H1 (cell line): ENCODE data around the gene MDC1. TPM values are rescaled to one million over a fixed set of nuclear protein-coding genes. Genes with fewer than 3 reads are reported as not detected.
"Not testable (repeated sequence)": the region's sequence is repeated elsewhere in the genome, so short reads cannot be mapped to it uniquely, and the experiment has no call there.

Source experiments
- CTCF ChIA-PET: fragments of 300-600 bp; sonication (Branson Sonifier 250); formaldehyde crosslinking; loops from one replicate; lab custom pipeline; 2021; ENCODE audit not compliant: partially characterized antibody; lab: Charles Lee
- POLR2A ChIA-PET: fragments of 300-600 bp; sonication (Branson Sonifier 250); formaldehyde crosslinking; loops from one replicate; lab custom pipeline; 2021; ENCODE audit warnings: inconsistent platforms; ENCODE audit not compliant: partially characterized antibody; lab: Charles Lee
- DNase-seq, 2 experiments: peaks; one replicate each; pipeline versions ENCODE4 v3.0.0 to v3.0.0-alpha.2; 2010 to 2022; ENCODE audit warnings: low spot score in 2 of 2, low read depth in 1 of 2, mixed read lengths in 1 of 2
- FAIRE-seq: peaks from 2 replicates; lab custom pipeline; 2011; peaks lifted over from hg19 to GRCh38; lab: Jason Lieb, UNC
- H2AFZ ChIP-seq: 2 replicates; pipeline ENCODE4 v1.8.1; 2012; ENCODE audit warnings: low read length, inconsistent platforms
- H2AK5ac ChIP-seq: 2 replicates; pipeline ENCODE4 v1.6.1; 2013; ENCODE audit warnings: low read depth, low read length
- H2BK120ac ChIP-seq: replicated peaks from 2 replicates; pipeline ENCODE3; 2013; ENCODE audit warnings: low read depth, low read length, inconsistent platforms
- H2BK12ac ChIP-seq: 2 replicates; pipeline ENCODE4 v1.6.1; 2013; ENCODE audit warnings: low read depth, low read length
- H2BK15ac ChIP-seq: 2 replicates; pipeline ENCODE4 v1.6.1; 2013; ENCODE audit warnings: low read length
- H2BK20ac ChIP-seq: 2 replicates; pipeline ENCODE4 v1.6.1; 2013; ENCODE audit warnings: low read length
- H2BK5ac ChIP-seq: 2 replicates; pipeline ENCODE4 v1.6.1; 2013; ENCODE audit warnings: low read depth, low read length
- H3K14ac ChIP-seq: 2 replicates; pipeline ENCODE4 v1.6.1; 2013; ENCODE audit warnings: inconsistent platforms; ENCODE audit not compliant: insufficient read length
- H3K18ac ChIP-seq: 2 replicates; pipeline ENCODE4 v1.6.1; 2013; ENCODE audit warnings: low read length; ENCODE audit errors: extremely low read depth
- H3K23ac ChIP-seq: 2 replicates; pipeline ENCODE4 v1.6.1; 2013; ENCODE audit warnings: inconsistent platforms; ENCODE audit not compliant: insufficient read length
- H3K23me2 ChIP-seq: 2 replicates; pipeline ENCODE4 v1.6.1; 2013; ENCODE audit warnings: low read depth, low read length
- H3K27ac ChIP-seq: 2 replicates; pipeline ENCODE4 v1.6.1; 2011; ENCODE audit warnings: low read depth, low read length, inconsistent platforms
- H3K27me3 ChIP-seq, 4 experiments: replicated peaks in 1 of 4; 1 replicate in 1 of 4; 2 replicates in 3 of 4; pipeline versions ENCODE4 v1.6.1 to v1.8.1; 2011 to 2013; ENCODE audit warnings: low read length in 3 of 4, mild to moderate bottlenecking in 3 of 4, inconsistent platforms in 2 of 4, mixed read lengths in 2 of 4, moderate library complexity in 1 of 4; ENCODE audit not compliant: control insufficient read depth in 3 of 4, insufficient read depth in 3 of 4; ENCODE audit errors: extremely low read depth in 1 of 4
- H3K36me3 ChIP-seq, 4 experiments: 2 replicates each; pipeline versions ENCODE4 v1.6.1 to v1.8.1; 2011 to 2013; ENCODE audit warnings: mild to moderate bottlenecking in 4 of 4, low read length in 3 of 4, moderate library complexity in 2 of 4, control low read depth in 1 of 4, inconsistent platforms in 1 of 4; ENCODE audit not compliant: insufficient read depth in 4 of 4, control insufficient read depth in 2 of 4
- H3K4ac ChIP-seq: replicated peaks from 2 replicates; pipeline ENCODE3; 2013; ENCODE audit warnings: low read length, low read depth, mixed read lengths, inconsistent platforms; ENCODE audit not compliant: insufficient read length
- H3K4me1 ChIP-seq, 4 experiments: replicated peaks in 1 of 4; 1 replicate in 1 of 4; 2 replicates in 3 of 4; pipeline versions ENCODE4 v1.6.1 to v1.8.1; 2011 to 2013; ENCODE audit warnings: low read length in 3 of 4, inconsistent platforms in 2 of 4, mixed read lengths in 1 of 4; ENCODE audit not compliant: insufficient read depth in 4 of 4, control insufficient read depth in 3 of 4
- H3K4me2 ChIP-seq, 2 experiments: 2 replicates each; pipeline versions ENCODE4 v1.6.1 to v1.8.1; 2011 to 2013; ENCODE audit warnings: low read depth in 2 of 2, low read length in 2 of 2, control low read depth in 1 of 2, inconsistent platforms in 1 of 2, mild to moderate bottlenecking in 1 of 2; ENCODE audit not compliant: insufficient read depth in 1 of 2
- H3K4me3 ChIP-seq, 4 experiments: fragments of 200-600, 300-600 bp in 1 of 4; sonication (generic), shearing (Covaris generic), sonication (Bioruptor Twin) in 1 of 4; 2 replicates each; pipeline versions ENCODE4 v1.5.1 to v1.8.1; 2011 to 2016; ENCODE audit warnings: low read length in 4 of 4, low read depth in 3 of 4, control low read depth in 2 of 4, inconsistent platforms in 2 of 4, mild to moderate bottlenecking in 2 of 4, mixed read lengths in 1 of 4, moderate library complexity in 1 of 4; ENCODE audit not compliant: insufficient read depth in 2 of 4; ENCODE audit errors: extremely low read depth in 1 of 4
- H3K56ac ChIP-seq: replicated peaks from 2 replicates; pipeline ENCODE3; 2013; ENCODE audit warnings: low read depth, mild to moderate bottlenecking, mixed read lengths, low read length, inconsistent platforms; ENCODE audit not compliant: insufficient read length
- H3K79me1 ChIP-seq: 2 replicates; pipeline ENCODE4 v1.6.1; 2013; ENCODE audit warnings: low read depth, low read length, control low read depth
- H3K79me2 ChIP-seq, 2 experiments: 2 replicates each; pipeline versions ENCODE4 v1.6.1 to v1.8.1; 2012 to 2013; ENCODE audit warnings: low read length in 2 of 2, mild to moderate bottlenecking in 2 of 2, inconsistent platforms in 1 of 2; ENCODE audit not compliant: insufficient read depth in 2 of 2, control insufficient read depth in 1 of 2
- H3K9ac ChIP-seq, 4 experiments: replicated peaks in 1 of 4; 1 replicate in 1 of 4; 2 replicates in 3 of 4; pipeline versions ENCODE4 v1.6.1 to v1.8.1; 2011 to 2013; ENCODE audit warnings: low read depth in 3 of 4, low read length in 3 of 4, control low read depth in 2 of 4, mild to moderate bottlenecking in 2 of 4, moderate library complexity in 2 of 4, inconsistent platforms in 1 of 4; ENCODE audit errors: extremely low read depth in 1 of 4
- H3K9me3 ChIP-seq, 2 experiments: 2 replicates each; pipeline versions ENCODE4 v1.6.1 to v1.8.1; 2012 to 2013; ENCODE audit warnings: mild to moderate bottlenecking in 2 of 2, moderate library complexity in 2 of 2, control low read depth in 1 of 2, inconsistent platforms in 1 of 2, low read depth in 1 of 2, low read length in 1 of 2, mixed read lengths in 1 of 2; ENCODE audit not compliant: insufficient read depth in 2 of 2
- H4K20me1 ChIP-seq, 2 experiments: replicated peaks in 1 of 2; 2 replicates each; pipeline versions ENCODE3 to v1.8.1; 2011 to 2013; ENCODE audit warnings: inconsistent platforms in 2 of 2, low read length in 2 of 2, mild to moderate bottlenecking in 1 of 2; ENCODE audit not compliant: insufficient read depth in 2 of 2, control insufficient read depth in 1 of 2
- H4K5ac ChIP-seq: 2 replicates; pipeline ENCODE4 v1.6.1; 2013; ENCODE audit warnings: low read length, low read depth, mixed read lengths, inconsistent platforms; ENCODE audit not compliant: insufficient read length
- H4K8ac ChIP-seq: 2 replicates; pipeline ENCODE4 v1.8.0; 2013; ENCODE audit warnings: mild to moderate bottlenecking, moderate library complexity, low read length, inconsistent platforms; ENCODE audit not compliant: insufficient read depth; ENCODE audit errors: extremely low read depth
- H4K91ac ChIP-seq: replicated peaks from 2 replicates; pipeline ENCODE3; 2013; ENCODE audit warnings: low read length, mixed read lengths, inconsistent platforms; ENCODE audit not compliant: insufficient read length
- WGBS, 2 experiments: shearing (Covaris generic) in 1 of 2; methylation state at CpG; one replicate each; pipeline versions ENCODE4 v1.1.6 to v1.1.7; 2013 to 2015; ENCODE audit warnings: low lambda C conversion rate in 2 of 2, mixed read lengths in 2 of 2, inconsistent platforms in 1 of 2, low coverage in 1 of 2, missing lambda C conversion rate in 1 of 2; ENCODE audit not compliant: insufficient replicate concordance in 2 of 2, insufficient coverage in 1 of 2, insufficient read length in 1 of 2; ENCODE audit errors: extremely low coverage in 1 of 2, missing lambda C conversion rate in 1 of 2; 5-methylcytosine and 5-hydroxymethylcytosine counted together
- polyA plus RNA-seq, 7 experiments: library from polyadenylated mRNA; depleted of rRNA in 3 of 7; stranded (reverse) in 5 of 7; unstranded in 2 of 7; fragments of >200 nt in 5 of 7; fragments of 200-250 nt in 2 of 7; gene quantifications; 1 replicate in 5 of 7; 2 replicates in 1 of 7; 4 replicates in 1 of 7; pipeline versions ENCODE4 v1.2.1 to v1.2.3, GENCODE V29; 2011 to 2013; ENCODE audit warnings: missing spikeins in 2 of 7, mixed read lengths in 2 of 7
- total RNA-seq: library from RNA; stranded (reverse); fragmentation: NEBNext Ultra II Directional; extraction: Animal tissue kit (Norgen Biotek cat#: 25700); gene quantifications from 2 replicates; pipeline ENCODE4 v1.2.1, GENCODE V29; 2021

The MDC1 gene
- total and polyA plus RNA-seq, 2 of the 8 experiments (the other 6 are each of a cell fraction or from before 2014, with no cell fraction given), result 29.9 to 81.1 TPM

DNA sequence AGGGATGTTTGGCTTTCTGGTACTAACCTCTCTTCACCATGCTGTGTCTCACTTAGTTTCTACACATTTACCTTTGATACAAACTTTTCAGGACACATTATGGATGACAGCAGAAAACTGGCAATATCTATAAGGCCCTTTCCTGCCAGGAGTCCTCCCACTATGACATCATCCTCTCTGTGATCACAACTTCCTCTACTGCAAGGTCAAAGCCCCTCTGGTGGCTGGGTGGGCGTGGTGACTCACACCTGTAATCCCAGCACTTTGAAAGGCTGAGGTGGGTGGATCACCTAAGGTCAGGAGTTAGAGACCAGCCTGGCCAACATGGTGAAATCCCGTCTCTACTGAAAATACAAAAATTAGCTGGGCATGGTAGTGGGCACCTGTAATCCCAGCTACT lies 50.8 kb downstream of the MDC1 start:
- WGBS, 2 experiments, result 88% methylated on average over 2 of the region's 2 CpGs; no CpG with 5 or more reads in 1 of the 2 experiments
- H2BK120ac ChIP-seq, H3K23ac ChIP-seq, H3K9ac ChIP-seq, H3K18ac ChIP-seq, H3K27ac ChIP-seq, H4K91ac ChIP-seq, H2AK5ac ChIP-seq, H4K20me1 ChIP-seq, H3K56ac ChIP-seq, H2BK20ac ChIP-seq, FAIRE-seq, H4K5ac ChIP-seq, H3K79me1 ChIP-seq, H3K4me1 ChIP-seq, H3K4ac ChIP-seq, H3K79me2 ChIP-seq, H2BK5ac ChIP-seq, H3K23me2 ChIP-seq, H4K8ac ChIP-seq, H3K14ac ChIP-seq, H3K9me3 ChIP-seq, H2BK15ac ChIP-seq, H3K27me3 ChIP-seq, H3K4me2 ChIP-seq, DNase-seq, H3K4me3 ChIP-seq, H2AFZ ChIP-seq, H2BK12ac ChIP-seq, CTCF ChIA-PET: not testable (repeated sequence)
- peaks cover 16 to 42% (median 38%) of the 10 kb centered on the region in 4 experiments for H3K36me3 ChIP-seq
- POLR2A ChIA-PET, result interaction anchor here (1.1 to 8.1 kb wide), 3 partner anchors 13 to 121 kb away, joined by 3 to 50 read pairs (median 4); no protein-coding TSS in a partner anchor
